GM04504 (cell line): ENCODE results near the gene SLC19A2.
"Not testable (repeated sequence)": the region's sequence is repeated elsewhere in the genome, so short reads cannot be mapped to it uniquely, and the experiment has no call there.

Experiments
- DNase-seq: peaks from one replicate; pipeline ENCODE4 v3.0.0-alpha.2; 2012; ENCODE audit warnings: low read depth

SLC19A2 gene, protein sequence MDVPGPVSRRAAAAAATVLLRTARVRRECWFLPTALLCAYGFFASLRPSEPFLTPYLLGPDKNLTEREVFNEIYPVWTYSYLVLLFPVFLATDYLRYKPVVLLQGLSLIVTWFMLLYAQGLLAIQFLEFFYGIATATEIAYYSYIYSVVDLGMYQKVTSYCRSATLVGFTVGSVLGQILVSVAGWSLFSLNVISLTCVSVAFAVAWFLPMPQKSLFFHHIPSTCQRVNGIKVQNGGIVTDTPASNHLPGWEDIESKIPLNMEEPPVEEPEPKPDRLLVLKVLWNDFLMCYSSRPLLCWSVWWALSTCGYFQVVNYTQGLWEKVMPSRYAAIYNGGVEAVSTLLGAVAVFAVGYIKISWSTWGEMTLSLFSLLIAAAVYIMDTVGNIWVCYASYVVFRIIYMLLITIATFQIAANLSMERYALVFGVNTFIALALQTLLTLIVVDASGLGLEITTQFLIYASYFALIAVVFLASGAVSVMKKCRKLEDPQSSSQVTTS

GRCh38 chr1:169485431-169486280, at the start of gene SLC19A2:
Gene SLC19A2, minus strand, starts transcription at chr1:169485944. Its CDS starts 178 bp downstream, at chr1:169485766.
- peak; percentile 98 for DNase-seq

DNA sequence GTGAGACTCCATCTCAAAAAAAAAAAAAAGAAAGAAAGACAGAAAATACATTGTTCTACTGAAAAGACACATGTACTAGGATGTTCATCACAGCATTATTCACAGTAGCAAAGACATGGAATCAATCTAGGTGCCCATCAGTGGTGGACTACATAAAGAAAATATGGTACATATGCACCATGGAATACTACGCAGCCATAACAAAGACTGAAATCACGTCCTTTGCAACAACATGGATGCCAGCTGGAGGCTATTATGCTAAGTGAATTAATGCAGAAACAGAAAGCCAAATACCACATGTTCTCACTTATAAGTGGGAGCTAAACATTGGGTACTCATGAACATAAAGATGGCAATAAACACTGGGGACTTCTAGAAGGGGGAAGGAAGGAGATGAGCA, 48.9 kb upstream of the SLC19A2 start:
- DNase-seq, result no peak

DNA sequence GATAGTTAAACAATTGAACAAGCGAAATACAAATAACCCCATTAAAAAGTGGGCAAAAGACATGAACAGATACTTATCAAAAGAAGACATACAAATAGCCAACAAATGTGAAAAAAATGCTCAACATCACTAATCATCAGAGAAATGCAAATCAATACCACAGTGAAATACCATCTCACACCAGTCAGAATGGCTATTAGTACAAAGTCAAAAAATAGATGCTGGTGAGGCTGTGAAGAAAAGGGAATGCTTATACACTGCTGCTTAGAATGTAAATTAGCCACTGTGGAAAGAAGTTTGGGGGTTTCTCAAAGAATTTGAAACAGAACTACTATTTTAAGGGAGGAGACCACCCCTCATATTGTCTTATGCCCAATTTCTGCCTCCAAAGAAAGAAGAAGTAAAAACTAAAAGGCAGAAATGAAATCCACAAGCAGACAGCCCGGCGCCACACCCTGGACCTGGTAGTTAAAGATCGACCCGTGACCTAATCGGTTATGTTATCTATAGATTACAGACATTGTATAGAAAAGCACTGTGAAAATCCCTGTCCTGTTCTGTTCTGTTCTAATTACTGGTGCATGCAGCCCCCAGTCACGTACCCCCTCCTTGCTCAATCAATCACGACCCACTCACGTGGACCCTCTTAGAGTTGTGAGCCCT, 47.9 kb upstream of the SLC19A2 start:
- DNase-seq, result not testable (repeated sequence)

DNA sequence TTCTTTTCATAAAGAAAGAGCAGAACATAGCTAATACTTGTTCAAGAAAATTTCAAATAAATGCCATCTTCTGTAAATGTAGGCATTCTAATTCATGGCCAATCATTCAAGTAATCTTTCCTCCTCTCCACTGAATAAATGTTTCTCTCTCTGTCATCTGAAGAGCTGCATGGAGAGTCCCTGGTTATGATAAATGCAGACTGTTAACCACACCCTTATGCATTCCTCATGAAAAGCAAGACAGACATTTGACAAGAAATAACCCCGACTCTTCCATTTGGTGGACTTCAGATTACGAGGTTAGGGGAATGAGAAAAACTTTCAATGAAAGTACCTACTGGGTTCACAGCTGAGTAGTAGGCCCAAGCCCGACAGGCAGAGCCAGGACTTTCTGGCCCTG, 44.7 kb upstream of the SLC19A2 start:
- DNase-seq, result no peak

- no peak for DNase-seq
These were observed 43.4 kb upstream of the SLC19A2 start for GRCh38 chr1:169529068-169529642.

DNA sequence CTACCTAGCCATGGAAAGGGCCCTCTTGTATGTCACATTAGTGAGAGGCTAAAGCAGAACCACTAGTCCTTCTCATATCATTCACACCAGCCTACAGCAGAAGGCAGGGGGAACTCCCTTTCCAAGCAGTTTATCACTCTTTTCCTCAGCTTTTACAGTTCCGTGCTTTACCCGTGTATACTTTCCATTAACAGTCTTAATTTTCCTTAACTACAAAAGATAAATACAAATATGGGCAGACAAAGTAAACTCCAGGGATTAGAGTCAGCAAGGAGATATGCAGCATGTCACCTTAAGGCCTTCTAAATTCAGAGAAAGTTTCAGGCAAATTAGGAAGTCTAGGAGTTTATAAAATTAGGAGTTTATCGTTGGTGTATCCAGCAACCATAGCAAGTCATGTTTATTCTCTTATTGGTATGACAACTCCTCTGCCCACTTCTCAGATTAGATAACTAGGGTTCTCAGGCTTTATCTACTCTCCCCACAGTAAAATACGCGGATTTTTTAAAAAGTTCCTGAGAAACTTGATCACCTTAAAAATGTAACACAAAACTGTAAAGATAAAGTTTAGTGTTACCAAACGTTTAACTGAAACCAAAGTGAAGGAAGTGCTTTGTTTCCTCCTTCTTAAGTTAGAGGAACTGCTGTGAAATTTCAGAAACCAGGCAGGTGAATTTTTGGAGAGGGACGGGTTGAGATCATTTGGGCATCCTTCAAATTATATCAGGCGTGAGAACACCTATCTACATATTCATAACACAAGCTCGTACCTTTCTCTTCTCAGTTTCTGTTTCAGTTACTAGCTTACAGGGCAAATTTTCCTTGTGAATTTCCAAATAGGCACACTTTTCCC, 42.7 kb upstream of the SLC19A2 start:
- no peak for DNase-seq

- no peak for DNase-seq
These were observed 41.9 kb upstream of the SLC19A2 start for GRCh38 chr1:169527451-169528214.

- DNase-seq, result no peak
These were observed 41.3 kb upstream of the SLC19A2 start for GRCh38 chr1:169527001-169527400.

DNA sequence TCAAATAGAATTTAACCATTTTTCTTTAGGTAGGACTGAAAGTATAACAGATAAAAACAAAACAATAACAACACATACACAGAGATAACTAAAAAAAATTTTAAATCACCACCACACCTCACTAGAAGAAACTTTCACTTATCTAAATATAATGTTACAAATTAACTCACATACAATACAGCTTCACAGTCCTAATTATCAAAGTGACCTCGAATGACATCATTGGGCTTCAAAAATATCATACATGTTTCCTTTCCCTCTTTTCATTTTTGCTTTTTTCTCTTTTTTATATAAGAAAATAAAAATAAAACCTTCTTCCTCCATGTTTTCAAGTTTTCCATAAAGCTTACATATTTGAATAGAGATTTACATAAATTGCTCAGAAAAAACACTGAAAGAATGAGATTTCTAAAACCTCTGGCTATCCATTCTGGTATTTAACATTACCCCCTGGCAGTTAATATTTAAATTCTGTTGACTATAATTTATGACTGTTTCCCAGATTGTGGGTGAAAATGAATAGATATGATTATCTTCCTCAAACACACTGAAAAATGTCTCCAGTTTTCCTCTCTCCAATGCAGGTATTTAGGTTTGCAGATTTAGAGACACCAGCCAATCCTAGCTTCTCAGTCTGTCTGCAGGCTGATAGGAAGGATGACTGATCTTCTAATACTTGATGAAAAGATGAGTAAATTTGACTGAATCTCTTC, 40.5 kb upstream of the SLC19A2 start:
- DNase-seq, result no peak

GRCh38 chr1:169525391-169525790, 39.6 kb upstream of the SLC19A2 start:
- no peak for DNase-seq

GRCh38 chr1:169523904-169524303, 38.2 kb upstream of the SLC19A2 start:
- DNase-seq, result no peak

- no peak for DNase-seq
These were observed 35.5 kb upstream of the SLC19A2 start for GRCh38 chr1:169521226-169521625.

DNA sequence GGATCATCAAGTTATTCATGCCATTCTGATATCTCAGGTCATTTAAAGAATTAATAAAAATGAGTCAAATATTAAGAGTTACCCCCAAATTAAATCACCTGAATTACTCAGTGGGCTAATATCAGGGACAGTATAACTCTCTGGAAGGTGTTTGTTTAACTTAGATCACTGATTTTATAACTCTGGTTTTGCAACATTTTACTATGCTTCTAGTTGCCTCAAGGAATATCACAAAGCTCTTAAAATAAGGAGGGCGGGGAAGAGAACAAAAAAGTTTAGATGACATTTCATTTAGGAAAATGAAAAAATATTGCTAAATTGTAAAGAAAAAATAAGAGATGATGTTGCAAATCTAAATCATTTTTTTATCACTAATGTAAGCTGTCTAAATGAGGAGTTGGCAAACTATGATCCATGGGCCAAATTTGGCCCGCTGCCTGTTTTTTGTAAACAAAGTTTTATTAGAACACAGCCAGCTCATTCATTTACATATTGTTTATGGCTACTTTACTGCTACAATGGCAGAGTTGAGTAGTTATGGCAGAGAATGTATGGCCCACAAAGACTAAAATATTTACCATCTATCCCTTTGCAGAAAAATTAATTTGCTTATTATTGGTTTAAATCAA, 31.9 kb upstream of the SLC19A2 start:
- DNase-seq, result no peak

DNA sequence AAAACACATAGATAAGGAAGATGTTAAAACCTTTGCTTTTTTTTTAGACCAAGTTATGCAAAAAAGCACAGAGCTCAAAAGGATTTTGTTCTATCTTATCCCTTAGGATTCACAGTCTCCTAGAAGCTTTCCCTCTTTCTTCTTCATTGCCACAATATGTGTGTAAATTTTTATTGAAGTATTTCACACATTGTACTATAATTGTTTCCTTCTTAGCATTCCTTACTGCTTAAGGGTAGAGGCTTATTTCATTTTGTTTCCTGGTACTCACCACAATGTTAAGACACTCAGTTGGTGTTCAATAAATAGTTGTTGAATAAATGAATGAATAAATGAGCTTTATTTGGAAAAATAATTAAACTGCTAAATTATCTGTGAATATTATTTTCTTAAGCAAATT, 29.9 kb upstream of the SLC19A2 start:
- DNase-seq, result no peak

GRCh38 chr1:169514566-169515270, 29.0 kb upstream of the SLC19A2 start:
- DNase-seq, result no peak

GRCh38 chr1:169513208-169513607, 27.5 kb upstream of the SLC19A2 start:
- no peak for DNase-seq

GRCh38 chr1:169511316-169512005, 25.7 kb upstream of the SLC19A2 start:
- DNase-seq, result peak; percentile 48

GRCh38 chr1:169510060-169510459, 24.3 kb upstream of the SLC19A2 start:
- no peak for DNase-seq
